ENCODE data around the gene EXOSC5.
"Not testable (repeated sequence)": the region's sequence is repeated elsewhere in the genome, so short reads cannot be mapped to it uniquely, and the experiment has no call there.

Gene EXOSC5

GRCh38 chr19:41411100-41411967 lies 14.2 kb upstream of the EXOSC5 start:
- peak; percentile 39 for DNase-seq (ENCODE audit: low read depth)
- no peak for TF ChIP-seq CTCF (conservative IDR thresholded peaks at IDR 0.05; ENCODE audit: low read depth, low read length)
- no peak overlapping the region for H3K4me3 ChIP-seq (ENCODE audit: low read length)

- DNase-seq (ENCODE audit: low read depth): no peak
- no peak for TF ChIP-seq CTCF (conservative IDR thresholded peaks at IDR 0.05; ENCODE audit: low read depth, low read length)
- H3K4me3 ChIP-seq (ENCODE audit: low read length): no peak overlapping the region
Observed at GRCh38 chr19:41410336-41411054, 13.3 kb upstream of the EXOSC5 start.

GRCh38 chr19:41409288-41409687 lies 12.1 kb upstream of the EXOSC5 start:
- peak; percentile 73 for DNase-seq (ENCODE audit: low read depth)
- no peak for TF ChIP-seq CTCF (conservative IDR thresholded peaks at IDR 0.05; ENCODE audit: low read depth, low read length)
- no peak overlapping the region for H3K4me3 ChIP-seq (ENCODE audit: low read length)

GRCh38 chr19:41408846-41409245 lies 11.7 kb upstream of the EXOSC5 start:
- H3K4me3 ChIP-seq (ENCODE audit: low read length); DNase-seq (ENCODE audit: low read depth): not testable (repeated sequence)

GRCh38 chr19:41408256-41408655 lies 11.1 kb upstream of the EXOSC5 start:
- DNase-seq (ENCODE audit: low read depth): no peak
- TF ChIP-seq CTCF (conservative IDR thresholded peaks at IDR 0.05; ENCODE audit: low read depth, low read length): no peak
- no peak overlapping the region for H3K4me3 ChIP-seq (ENCODE audit: low read length)

- TF ChIP-seq CTCF (conservative IDR thresholded peaks at IDR 0.05; ENCODE audit: low read depth, low read length): no peak
- no peak overlapping the region for H3K4me3 ChIP-seq (ENCODE audit: low read length)
- no peak for DNase-seq (ENCODE audit: low read depth)
Observed at GRCh38 chr19:41407271-41407670, 10.1 kb upstream of the EXOSC5 start.

- no peak overlapping the region for H3K4me3 ChIP-seq (ENCODE audit: low read length)
- no peak for TF ChIP-seq CTCF (conservative IDR thresholded peaks at IDR 0.05; ENCODE audit: low read depth, low read length)
Observed at GRCh38 chr19:41405776-41406175, 8.6 kb upstream of the EXOSC5 start.

More at GRCh38 chr19:41405776-41406175, 8.6 kb upstream of the EXOSC5 start:
- DNase-seq (ENCODE audit: low read depth): no peak
